Right hindlimb (tissue), 1 donor: ENCODE measurements around the gene IL1R2.
A peak's percentile ranks its signal among the peaks of the same experiment; 100 is the strongest.

Experiments
- DNase-seq: peaks from one replicate; pipeline ENCODE4 v3.0.0-alpha.2; 2018

The IL1R2 gene

DNA sequence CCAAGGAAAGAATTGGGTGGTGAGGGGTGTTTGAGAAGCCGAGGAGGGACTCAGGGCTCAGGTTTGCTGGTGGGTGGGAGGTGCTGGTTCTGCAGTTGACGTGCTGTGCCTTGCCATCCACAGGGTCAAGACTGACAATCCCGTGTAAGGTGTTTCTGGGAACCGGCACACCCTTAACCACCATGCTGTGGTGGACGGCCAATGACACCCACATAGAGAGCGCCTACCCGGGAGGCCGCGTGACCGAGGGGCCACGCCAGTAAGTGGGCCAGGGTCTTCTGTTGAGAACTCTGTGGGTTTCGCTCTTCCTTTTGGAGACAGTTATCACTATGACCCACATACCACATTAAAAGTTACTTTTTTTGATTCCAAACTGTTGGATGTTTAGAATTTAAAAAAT, 32.6 kb downstream of the IL1R2 start:
- DNase-seq: no peak

DNA sequence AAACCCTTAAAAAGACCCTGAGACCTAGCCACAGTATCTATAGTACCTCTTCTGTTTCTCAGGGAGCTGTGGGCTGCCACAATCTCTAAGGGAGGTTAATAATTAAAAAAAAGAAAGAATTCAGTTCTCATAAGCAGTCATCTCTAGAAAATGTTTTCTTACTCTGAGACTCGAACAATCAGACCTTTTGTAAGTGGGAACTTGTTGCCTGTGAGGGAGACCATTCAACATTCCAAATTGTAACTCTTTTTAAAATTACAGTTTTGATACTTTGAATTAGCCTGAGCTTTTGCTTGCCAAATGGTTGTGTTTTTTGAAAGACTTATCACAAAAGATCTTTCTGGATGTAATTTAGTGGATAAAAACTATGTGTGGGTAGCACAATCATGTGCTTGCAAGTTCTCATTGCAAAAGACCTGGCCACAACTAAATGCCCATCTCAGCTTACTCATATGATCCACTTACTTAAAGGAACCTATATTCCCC, 33.3 kb downstream of the IL1R2 start:
- no peak for DNase-seq

DNA sequence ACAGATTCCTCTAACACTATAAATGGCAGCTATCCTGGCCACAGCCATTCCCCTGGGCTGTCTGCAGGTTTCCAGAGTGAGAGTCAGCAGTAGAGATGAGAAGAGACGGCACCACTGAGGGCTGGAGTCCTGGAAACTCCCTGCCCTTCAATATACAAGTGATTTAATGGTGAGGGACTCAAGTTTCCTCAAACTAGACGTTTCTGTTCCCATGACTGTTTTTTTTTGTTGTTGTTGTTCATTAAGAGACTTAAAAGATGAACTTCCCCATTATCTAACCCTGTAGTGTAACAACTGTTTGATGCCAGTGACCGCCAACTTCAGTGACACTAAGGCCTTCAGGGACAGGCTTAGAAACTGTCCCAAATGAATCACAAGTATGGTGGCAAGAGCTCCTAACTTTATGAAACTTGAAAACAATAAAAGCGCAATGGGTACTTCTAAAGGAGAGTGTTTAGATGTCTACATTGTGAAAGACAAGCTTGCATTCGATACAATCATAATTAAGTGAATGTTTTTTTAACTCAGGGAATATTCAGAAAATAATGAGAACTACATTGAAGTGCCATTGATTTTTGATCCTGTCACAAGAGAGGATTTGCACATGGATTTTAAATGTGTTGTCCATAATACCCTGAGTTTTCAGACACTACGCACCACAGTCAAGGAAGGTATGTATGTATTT, 34.0 kb downstream of the IL1R2 start:
- DNase-seq: no peak

DNA sequence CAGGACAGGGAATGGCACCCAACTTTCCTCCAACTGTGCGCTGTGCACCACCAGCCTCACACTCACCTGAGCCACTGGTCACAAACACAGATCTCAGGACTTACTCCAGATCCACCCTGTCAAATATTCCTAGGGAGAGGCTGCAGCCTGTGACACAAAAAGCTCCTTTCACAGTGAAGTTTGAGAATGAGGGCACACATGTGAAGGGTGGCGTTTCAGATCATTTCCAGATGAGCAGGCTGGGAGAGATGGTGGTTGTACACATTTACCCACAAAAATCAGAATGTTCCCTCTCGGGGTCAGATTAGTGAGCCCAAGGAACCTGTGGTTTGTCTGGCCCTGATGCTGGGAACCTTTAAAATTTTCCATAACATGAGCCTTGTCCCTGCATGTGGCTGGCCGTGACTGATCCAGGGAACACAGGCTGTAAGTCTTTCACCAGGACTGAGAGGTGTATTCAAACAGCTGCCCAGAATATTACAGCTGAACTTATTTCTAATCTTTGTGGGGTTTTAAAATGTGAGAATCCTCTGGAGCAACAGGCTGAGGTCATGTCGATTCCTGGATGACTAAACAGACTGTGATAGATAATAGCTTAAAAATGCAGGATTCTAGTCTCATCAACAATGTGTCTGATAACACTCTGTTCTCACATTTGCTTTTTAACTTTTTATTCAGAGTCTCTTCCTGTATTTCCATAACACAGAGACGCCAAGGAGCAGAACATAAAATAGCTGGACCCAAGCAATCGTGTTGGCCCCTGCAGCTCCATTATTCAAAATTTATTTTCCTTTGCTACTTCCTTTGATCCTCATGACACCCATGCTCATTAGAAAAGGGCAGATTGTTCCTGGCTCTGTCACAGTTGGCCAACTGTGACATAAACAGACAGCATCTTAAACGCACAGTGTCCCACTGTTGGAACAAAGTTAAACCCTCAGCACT, 35.5 kb downstream of the IL1R2 start:
- DNase-seq: peak; percentile 54

DNA sequence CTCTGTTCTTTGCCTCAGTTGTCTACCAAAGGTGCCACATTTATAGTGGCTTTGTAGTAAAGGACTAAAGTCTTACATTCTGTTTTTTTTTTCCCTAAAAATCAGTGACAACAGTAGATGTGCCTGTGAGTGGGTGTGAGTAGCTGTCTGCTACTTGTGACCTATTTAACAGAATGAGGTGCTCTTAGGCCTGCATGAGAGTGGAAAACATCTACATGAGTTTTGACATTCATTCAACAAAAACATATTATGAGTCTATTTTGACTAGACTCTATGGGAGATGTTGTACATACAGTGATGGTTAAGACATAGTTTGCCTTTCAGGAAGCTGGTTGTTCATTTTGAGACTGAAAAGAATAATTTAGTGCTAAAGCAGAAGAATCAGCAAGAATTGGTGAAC, 36.7 kb downstream of the IL1R2 start:
- DNase-seq: no peak

DNA sequence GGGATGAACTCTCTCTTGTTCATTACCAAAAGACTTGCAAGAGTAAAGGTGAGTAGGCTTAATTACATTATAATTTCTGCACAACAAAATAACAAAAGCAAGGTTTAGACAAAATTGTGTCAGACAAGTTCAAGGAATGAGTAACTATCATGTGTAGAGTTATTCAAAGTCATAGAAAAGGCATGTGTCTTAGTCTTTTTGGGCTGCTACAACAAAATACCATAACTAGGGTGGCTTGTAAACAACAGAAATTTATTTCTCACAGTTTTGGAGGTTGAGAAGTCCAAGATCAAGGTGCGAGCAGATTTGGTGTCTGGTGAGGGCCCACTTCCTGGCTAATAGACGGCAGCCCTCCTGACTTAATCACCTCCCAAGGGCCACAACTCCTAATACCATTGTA, 37.6 kb downstream of the IL1R2 start:
- no peak for DNase-seq

DNA sequence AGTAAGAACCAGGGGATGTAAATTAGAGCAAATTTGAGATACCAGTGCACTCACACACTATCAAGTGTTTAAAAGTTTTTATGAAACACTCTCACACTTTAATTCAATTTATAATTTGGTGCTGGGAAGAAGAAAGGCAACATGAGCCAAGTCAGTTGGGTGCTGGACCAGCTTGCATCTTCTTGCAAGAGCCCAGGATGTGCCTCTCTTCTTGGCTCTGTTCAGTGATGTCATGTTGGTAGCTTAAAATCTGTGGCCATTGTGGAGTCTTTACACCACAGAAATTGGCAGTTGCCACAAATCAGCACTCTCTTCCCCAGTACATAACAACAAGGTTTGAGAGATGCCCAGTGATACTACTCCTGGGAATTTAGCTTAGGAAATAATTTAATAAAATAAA, 38.2 kb downstream of the IL1R2 start:
- DNase-seq: no peak

DNA sequence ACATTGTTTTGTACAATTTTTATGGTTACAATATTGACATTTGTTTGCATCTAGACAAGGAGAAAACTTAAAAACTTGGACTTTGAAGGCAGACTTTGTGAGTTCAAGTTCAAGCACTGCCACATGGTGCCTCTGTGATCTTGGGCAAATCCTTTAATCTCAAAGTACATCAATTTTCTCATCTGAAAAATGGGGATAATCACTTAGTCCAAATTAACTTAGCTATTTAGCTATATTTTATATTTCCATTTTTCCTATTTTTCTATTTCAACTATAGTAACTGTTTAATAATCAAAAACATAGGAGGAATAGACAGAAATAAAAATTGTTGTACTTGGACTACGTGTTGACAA, 38.7 kb downstream of the IL1R2 start:
- DNase-seq: no peak

DNA sequence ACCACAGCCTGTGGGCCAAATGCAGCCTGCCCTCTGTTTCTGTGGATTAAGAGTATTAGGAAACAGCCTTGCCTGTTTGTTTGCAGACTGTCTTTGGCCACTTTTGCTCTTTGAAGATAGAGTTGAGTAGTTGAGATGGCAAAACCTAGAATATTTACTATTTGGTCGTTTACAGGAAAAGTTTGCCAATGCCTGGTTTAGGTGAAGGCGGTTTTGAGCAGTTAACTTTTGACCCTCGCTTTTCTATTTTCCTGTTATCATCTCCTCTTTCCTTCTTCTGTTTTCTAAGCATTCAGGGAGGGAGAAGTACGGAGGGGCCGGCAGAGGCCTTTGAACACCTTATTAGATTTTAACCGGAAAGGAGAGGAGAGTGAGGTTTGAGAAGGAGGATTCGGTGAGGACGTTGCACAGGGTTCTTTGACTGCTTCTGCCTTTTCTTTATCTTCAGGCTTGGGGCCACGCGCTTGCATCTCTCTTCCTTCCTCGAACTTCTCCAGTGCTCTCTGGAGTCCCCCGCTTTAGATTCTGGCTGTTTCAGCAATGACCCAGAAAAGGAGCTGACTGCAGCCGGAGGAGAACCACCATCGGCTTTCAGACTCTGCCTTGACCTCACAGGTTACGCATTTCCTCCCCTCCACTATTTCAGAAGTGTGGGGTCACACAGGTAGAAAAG, 39.2 kb downstream of the IL1R2 start:
- DNase-seq: no peak

DNA sequence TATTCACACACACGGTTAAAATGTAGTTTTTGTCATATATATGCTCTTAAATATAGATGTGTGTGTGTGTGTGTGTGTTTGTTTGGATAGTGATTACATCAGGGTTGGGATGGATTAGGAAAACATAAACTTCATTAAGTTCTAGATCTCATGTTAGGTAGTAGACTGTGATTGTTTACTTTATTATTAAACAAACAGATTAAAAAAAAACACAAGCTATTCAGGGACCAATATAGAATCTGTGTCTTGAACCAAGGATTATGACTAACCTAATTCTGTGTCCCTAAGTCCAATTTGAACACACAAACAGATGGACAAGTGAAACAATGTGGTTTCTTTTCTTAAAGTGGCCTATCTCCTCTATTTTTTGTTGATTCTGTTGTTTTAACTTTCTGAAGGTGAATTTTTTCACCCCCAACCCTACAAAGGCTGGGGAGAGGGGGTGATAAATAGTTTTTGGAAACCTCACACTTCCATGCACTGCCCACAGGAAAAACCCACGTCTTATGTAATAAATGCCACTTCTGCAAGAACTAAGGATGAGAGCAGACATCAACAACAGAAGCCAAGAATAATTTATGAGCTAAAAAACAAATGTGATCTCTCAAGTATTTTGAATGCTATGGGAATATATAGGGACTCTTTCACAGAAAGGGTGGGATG, 40.7 kb downstream of the IL1R2 start:
- DNase-seq: no peak

DNA sequence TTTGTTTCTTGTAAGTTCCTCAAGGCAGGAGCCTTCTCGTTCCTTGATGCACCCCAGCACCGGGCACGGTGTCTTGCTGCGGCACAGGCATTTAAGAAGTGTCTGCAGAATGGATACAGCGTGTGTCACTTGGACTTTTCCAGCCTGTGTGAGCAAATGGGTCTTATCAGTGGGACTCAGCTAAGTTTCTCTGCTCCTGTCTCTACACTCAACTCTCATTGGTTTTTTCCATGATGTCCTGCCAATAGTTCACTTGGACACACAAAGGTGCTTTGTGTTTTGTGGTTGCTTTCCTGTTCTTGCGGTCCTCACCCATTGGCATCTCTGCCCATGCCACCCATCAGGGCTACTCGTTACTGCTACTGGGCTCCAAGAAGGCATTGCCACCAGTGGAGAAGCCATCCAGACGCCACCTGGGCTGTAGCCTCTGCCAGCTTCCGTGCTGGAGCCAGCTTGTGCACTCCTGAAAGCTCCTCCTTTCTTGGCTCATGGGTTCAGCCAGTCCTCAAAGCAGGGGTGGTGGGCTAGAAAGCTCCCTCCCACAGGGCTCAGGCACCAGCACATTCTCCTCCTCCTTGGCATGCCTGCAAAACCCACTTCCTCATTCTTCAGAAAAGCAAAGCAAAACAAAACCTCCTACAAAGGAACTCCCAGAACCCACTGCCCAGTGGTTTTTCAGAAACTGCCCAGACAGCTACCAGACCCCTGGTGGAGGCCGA, 41.4 kb downstream of the IL1R2 start:
- DNase-seq: peak; percentile 72

DNA sequence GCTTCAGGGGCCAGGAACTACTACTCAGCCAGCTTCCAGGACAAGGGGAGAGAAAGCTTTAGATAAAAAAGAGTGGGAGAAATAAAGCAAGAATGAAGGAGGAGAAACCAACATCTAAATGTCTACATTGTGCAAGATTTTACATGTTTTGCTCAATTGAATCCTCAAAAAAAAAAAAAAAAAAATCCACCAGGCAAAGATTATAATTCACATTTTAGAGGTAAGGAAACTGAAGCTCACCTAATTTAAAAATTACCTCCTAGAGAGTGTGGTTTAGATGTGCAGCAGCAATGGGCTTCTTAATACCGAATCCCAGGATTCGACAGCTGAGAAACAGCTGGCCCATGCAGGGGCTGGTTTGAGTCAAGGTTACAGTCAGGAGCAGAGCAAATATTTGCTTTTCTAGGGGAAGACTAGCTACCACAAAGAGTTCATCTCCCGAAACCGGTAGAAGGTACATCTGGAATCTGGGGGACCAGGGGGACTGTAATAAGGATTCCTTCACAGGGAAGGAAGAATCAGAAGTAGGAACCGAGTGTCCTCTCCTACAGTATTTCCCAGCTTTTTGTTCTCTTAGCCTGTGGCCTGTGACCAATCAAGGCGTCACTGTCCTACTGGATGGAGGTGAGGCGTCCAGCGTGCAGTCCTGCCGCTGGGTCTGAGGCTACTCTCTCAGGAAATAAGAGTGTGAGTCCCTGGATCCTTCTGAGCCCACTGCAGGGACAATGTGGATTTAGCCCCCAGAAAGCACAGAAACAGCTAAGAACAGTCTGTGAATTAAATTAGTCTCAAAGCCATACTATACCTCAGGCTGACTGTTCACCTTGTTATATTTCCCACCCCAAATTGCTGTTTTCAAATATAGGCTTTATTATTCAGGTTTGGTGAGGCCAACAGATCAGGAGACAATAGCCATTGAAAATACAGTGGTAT, 42.3 kb downstream of the IL1R2 start:
- no peak for DNase-seq

DNA sequence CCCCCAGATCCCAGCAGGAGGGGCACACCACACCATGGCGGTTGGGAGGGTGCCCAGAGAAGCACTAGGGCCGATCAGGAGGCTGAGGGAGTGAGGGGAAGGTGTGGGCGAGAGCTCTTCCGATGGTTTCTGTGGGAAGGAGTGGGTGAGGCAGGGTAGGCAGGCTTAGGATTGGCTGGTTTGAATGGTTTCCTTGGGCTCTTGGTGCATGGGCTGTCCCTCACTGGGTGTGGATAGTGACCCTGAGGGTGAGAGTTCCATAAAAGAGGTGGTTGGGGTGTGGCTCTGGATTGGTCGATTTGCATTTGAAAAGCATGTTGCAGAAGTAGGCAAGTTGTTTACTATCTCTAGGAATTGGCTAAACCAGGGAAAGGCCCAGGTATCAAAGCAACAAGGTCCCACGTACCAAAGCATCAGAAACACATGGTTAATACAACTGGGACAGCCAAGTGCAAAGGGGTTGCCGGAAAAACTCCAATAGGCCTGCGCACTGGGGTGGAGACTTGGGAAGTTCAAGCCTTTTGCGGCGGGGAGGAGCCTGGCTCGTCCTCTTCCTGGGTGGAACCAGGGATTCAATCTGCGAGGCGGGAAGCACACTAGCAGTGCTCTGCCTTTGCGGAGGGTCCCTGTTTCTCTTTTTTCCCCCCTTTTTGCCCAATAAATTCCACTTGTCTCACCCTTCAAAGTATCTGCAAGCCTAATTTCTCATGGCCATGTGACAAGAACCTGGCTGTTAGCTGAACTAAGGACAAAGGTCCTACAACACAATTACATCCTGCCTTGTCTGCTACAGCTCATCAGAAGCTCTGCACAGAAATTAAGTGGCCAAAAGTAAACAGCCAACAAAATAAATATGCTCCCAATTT, 43.2 kb downstream of the IL1R2 start:
- no peak for DNase-seq

DNA sequence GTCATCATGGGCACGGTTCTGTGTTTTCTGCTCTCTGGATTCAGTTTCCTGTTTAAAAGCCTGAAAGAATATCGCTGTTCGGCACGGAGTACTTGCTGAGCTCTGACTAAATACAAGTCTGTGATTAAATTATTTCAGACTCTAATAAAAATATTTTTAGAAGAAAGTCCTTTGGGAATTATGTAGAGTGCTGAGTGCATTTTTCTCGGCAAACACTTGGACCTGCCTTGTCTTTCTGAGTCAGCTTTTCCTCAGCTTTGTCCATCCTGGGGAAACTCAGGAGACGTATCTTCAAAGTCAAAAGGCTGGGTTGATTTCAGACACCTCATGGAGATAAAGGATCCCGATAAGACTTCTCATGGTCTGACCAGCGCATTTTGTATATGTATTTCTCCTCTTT, 45.9 kb downstream of the IL1R2 start:
- no peak for DNase-seq

DNA sequence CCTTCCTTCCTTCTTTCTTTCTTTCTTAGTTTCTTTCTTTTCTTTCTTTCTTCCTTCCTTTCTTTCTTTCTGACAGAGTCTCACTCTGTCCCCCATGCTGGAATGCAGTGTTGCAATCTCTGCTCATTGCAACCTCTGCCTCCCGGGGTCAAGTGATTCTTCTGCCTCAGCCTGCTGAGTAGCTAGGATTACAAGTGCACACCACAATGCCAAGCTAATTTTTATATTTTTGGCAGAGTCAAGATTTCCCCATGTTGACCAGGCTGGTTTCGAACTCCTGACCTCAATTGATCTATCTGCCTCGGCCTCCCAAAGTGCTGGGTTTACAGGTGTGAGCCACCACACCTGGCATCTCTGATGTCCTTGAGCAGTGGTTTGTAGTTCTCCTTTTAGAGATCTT, 48.5 kb downstream of the IL1R2 start:
- no peak for DNase-seq

DNA sequence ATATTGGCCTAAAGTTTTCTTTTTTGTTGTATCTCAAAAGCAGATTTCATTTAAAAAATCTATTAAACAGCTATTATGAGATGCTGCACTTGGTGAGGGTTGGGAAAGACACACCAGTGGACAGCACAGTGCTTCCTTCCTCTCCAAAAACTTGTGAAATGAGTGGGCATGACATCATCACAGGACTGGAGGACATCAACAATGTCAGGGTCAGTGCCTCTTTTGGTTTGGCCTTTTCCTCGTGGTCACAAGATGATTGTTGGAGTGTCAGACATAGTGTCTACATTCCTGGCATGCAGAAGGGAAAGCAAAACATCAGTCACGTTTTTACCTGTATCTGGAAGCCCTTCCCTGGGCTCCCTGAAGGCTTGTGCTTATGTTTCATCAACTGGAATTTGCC, 49.6 kb downstream of the IL1R2 start:
- DNase-seq: no peak

DNA sequence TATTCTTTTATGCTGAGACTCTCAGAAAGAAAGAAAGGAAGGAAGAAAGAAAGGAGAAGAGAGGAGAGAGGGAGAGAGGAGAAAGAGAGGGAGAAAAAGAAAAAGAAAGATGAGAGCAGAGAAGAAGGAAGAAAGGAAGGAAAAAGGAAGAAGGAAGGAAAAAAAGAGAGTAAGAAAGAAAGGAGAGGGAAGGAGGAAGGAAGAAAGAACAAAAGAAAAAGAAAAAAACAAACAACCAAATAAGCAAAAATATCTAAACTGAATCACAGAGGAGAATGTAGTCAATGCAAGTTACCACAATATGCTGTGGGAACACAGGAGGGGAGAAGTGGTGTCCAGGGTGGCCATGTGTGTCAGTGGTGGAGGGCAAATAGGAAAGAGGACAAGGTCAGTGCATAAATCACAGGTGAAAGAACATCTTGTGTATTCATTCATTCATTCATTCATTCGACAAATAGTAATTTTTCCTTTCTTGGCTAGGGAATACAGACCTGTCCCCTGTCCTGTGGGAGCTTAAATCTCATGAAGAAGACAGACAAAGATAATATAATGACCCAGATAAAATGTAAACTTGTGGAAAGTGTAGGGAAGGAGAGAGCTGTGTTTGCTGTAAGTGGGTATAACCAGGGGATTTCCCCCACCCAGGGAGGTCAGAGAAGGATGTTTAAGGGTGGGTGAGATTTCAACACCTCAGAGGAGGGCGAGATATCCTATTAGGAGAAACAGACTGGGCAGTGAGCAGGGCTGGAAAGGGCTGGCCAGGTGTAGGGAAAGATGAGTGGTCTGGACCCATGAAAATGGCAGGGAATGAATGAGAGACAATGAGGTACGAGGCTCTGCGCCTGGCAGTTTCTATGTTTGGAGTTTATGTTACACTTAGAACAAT, 50.7 kb downstream of the IL1R2 start:
- DNase-seq: no peak

DNA sequence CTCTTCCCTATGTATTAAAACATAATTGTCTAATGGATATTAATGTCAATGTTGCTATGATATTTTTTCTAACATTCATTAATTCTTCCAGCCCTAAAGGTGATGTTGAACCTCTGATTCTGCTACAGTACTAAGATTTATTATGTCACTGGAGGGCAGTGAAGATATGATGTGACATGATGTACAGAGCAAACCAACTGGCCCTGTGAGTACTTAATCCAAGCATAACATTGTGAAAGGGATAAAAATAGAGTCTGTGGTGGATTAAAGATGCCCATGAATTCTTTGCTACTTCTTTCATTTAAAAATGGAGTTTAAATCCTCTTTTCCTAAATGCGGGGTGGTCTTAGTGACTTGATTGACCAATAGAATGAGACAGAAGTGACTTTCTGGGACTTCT, 51.8 kb downstream of the IL1R2 start:
- no peak for DNase-seq

DNA sequence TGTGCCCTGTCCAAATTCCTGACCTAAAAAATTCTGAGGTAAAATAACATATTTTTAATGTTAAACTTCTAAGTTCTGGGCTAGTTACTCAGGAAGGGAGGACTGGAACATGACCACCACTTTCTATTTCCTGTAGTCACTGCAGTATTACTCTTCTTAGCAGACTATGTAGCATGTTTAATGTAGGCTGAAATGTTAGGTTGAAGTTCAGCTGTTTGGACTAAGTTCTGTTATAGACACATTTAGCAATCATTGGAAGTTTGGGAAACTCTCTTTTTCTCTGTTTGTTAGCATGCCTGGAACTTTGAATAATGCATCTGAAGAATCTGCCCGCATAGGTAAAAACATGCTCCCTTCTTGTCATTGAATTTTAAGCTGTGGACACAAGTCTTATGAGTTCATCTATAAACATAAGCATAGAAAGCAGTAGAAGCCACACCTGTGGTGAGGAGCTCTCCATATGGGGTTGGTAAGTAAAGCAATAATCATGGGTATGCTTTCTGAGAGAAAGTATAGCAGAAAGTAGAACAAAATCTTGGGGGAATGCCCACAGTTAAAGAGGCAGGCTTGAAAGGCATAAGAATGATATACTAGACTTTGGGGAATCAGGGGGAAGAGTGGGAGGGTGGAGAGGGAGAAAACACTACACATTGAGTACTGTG, 52.6 kb downstream of the IL1R2 start:
- no peak for DNase-seq
